ENCODE measurements around the gene GPC5.

The GPC5 gene

DNA sequence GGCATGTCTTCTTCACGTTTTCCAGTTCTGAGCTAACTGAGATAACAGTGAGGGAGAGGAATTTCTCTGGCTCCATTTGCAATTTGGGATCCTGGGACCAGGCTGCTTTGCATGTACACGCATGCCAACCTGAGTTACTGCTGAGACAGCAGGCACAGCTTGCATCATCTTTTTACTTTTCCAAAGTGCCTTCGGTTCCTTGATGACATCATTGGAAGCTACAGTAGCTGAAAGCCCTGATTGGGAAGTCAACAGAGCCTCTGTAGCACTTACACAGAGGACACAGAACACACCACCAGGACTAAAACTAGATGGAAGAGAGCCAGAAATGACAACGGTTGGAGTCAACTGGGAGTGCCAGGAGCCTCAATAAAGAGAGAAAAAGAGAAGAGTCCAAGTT, 1429.1 kb downstream of the GPC5 start:
- H3K9me3 ChIP-seq (ENCODE audit: control insufficient read depth, low read length) = no peaks in the 10 kb centered on the region
- H3K36me3 ChIP-seq (ENCODE audit: control insufficient read depth, insufficient read depth, low read length) = no peaks in the 10 kb centered on the region
- no peak overlapping the region for H3K9ac ChIP-seq (ENCODE audit: low read length)
- no peak overlapping the region for H3K4me3 ChIP-seq (ENCODE audit: low read length)
- no peaks in the 10 kb centered on the region for H3K27me3 ChIP-seq (ENCODE audit: control insufficient read depth, insufficient read depth, low read length)
- H3K4me1 ChIP-seq (ENCODE audit: control insufficient read depth, insufficient read depth, low read length) = no peaks in the 10 kb centered on the region

DNA sequence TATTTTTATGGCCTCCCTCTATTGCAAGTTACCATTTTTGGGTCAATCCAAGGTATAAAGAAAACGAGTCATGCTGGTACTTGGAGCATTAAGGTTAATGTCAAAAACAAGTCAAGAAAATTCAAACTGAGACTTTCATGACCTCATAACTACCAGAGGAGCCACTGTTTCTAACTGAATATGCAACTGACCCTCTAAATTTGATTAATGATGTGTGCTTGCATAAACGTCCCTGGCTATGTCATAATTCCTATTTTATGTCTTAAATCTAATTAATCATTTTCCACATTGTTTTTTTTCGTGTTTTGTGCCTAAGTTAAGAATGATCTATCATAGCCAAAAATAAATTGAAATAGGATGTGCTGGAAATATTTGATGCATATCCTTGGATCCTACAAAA, 1431.5 kb downstream of the GPC5 start:
- no peak overlapping the region for H3K9ac ChIP-seq (ENCODE audit: low read length)

GRCh38 chr13:92830821-92831220, 1432.4 kb downstream of the GPC5 start:
- no peak overlapping the region for H3K4me3 ChIP-seq (ENCODE audit: low read length)
- H3K36me3 ChIP-seq (ENCODE audit: control insufficient read depth, insufficient read depth, low read length) = no peaks in the 10 kb centered on the region
- H3K4me1 ChIP-seq (ENCODE audit: control insufficient read depth, insufficient read depth, low read length) = no peaks in the 10 kb centered on the region
- H3K9ac ChIP-seq (ENCODE audit: low read length) = no peak overlapping the region
- no peaks in the 10 kb centered on the region for H3K27me3 ChIP-seq (ENCODE audit: control insufficient read depth, insufficient read depth, low read length)
- H3K9me3 ChIP-seq (ENCODE audit: control insufficient read depth, low read length) = no peaks in the 10 kb centered on the region

More for the DNA sequence above, 1431.5 kb downstream of the GPC5 start:
- no peaks in the 10 kb centered on the region for H3K27me3 ChIP-seq (ENCODE audit: control insufficient read depth, insufficient read depth, low read length)
- H3K4me1 ChIP-seq (ENCODE audit: control insufficient read depth, insufficient read depth, low read length) = no peaks in the 10 kb centered on the region
- H3K36me3 ChIP-seq (ENCODE audit: control insufficient read depth, insufficient read depth, low read length) = no peaks in the 10 kb centered on the region
- no peaks in the 10 kb centered on the region for H3K9me3 ChIP-seq (ENCODE audit: control insufficient read depth, low read length)
- no peak overlapping the region for H3K4me3 ChIP-seq (ENCODE audit: low read length)

- Histone ChIP-seq H3K27me3 (ENCODE audit: control insufficient read depth, insufficient read depth, low read length) (no peaks in the 10 kb centered on the region), H3K4me3 (ENCODE audit: low read length) (no peak overlapping the region), H3K9ac (ENCODE audit: low read length) (no peak overlapping the region), H3K9me3 (ENCODE audit: control insufficient read depth, low read length) (no peaks in the 10 kb centered on the region), H3K4me1 (ENCODE audit: control insufficient read depth, insufficient read depth, low read length) (no peaks in the 10 kb centered on the region), H3K36me3 (ENCODE audit: control insufficient read depth, insufficient read depth, low read length) (no peaks in the 10 kb centered on the region)
These were observed 1434.7 kb downstream of the GPC5 start for GRCh38 chr13:92833071-92833470.

- H3K27me3 ChIP-seq (ENCODE audit: control insufficient read depth, insufficient read depth, low read length) = no peaks in the 10 kb centered on the region
- no peaks in the 10 kb centered on the region for H3K36me3 ChIP-seq (ENCODE audit: control insufficient read depth, insufficient read depth, low read length)
- no peak overlapping the region for H3K9ac ChIP-seq (ENCODE audit: low read length)
- H3K9me3 ChIP-seq (ENCODE audit: control insufficient read depth, low read length) = no peaks in the 10 kb centered on the region
- no peak overlapping the region for H3K4me3 ChIP-seq (ENCODE audit: low read length)
- no peaks in the 10 kb centered on the region for H3K4me1 ChIP-seq (ENCODE audit: control insufficient read depth, insufficient read depth, low read length)
These were observed 1437.8 kb downstream of the GPC5 start for GRCh38 chr13:92836171-92836570.

- no peaks in the 10 kb centered on the region for H3K27me3 ChIP-seq (ENCODE audit: control insufficient read depth, insufficient read depth, low read length)
- no peaks in the 10 kb centered on the region for H3K36me3 ChIP-seq (ENCODE audit: control insufficient read depth, insufficient read depth, low read length)
- no peak overlapping the region for H3K9ac ChIP-seq (ENCODE audit: low read length)
- no peaks in the 10 kb centered on the region for H3K9me3 ChIP-seq (ENCODE audit: control insufficient read depth, low read length)
- H3K4me3 ChIP-seq (ENCODE audit: low read length) = no peak overlapping the region
- H3K4me1 ChIP-seq (ENCODE audit: control insufficient read depth, insufficient read depth, low read length) = no peaks in the 10 kb centered on the region
These were observed 1440.4 kb downstream of the GPC5 start for GRCh38 chr13:92838786-92839185.

- H3K4me3 ChIP-seq (ENCODE audit: low read length) = no peak overlapping the region
- no peaks in the 10 kb centered on the region for H3K36me3 ChIP-seq (ENCODE audit: control insufficient read depth, insufficient read depth, low read length)
- no peaks in the 10 kb centered on the region for H3K9me3 ChIP-seq (ENCODE audit: control insufficient read depth, low read length)
- H3K4me1 ChIP-seq (ENCODE audit: control insufficient read depth, insufficient read depth, low read length) = no peaks in the 10 kb centered on the region
- no peaks in the 10 kb centered on the region for H3K27me3 ChIP-seq (ENCODE audit: control insufficient read depth, insufficient read depth, low read length)
- no peak overlapping the region for H3K9ac ChIP-seq (ENCODE audit: low read length)
These were observed 1443.7 kb downstream of the GPC5 start for GRCh38 chr13:92842145-92842544.

GRCh38 chr13:92843549-92843948, 1445.1 kb downstream of the GPC5 start:
- no peaks in the 10 kb centered on the region for H3K9me3 ChIP-seq (ENCODE audit: control insufficient read depth, low read length)
- H3K36me3 ChIP-seq (ENCODE audit: control insufficient read depth, insufficient read depth, low read length) = no peaks in the 10 kb centered on the region
- no peaks in the 10 kb centered on the region for H3K4me1 ChIP-seq (ENCODE audit: control insufficient read depth, insufficient read depth, low read length)
- no peak overlapping the region for H3K9ac ChIP-seq (ENCODE audit: low read length)
- no peak overlapping the region for H3K4me3 ChIP-seq (ENCODE audit: low read length)
- no peaks in the 10 kb centered on the region for H3K27me3 ChIP-seq (ENCODE audit: control insufficient read depth, insufficient read depth, low read length)

GRCh38 chr13:92849381-92849780, 1451.0 kb downstream of the GPC5 start:
- Histone ChIP-seq H3K9me3 (ENCODE audit: control insufficient read depth, low read length) (no peaks in the 10 kb centered on the region), H3K4me3 (ENCODE audit: low read length) (no peak overlapping the region), H3K4me1 (ENCODE audit: control insufficient read depth, insufficient read depth, low read length) (no peaks in the 10 kb centered on the region), H3K9ac (ENCODE audit: low read length) (no peak overlapping the region), H3K27me3 (ENCODE audit: control insufficient read depth, insufficient read depth, low read length) (no peaks in the 10 kb centered on the region), H3K36me3 (ENCODE audit: control insufficient read depth, insufficient read depth, low read length) (no peaks in the 10 kb centered on the region)

- no peaks in the 10 kb centered on the region for H3K9me3 ChIP-seq (ENCODE audit: control insufficient read depth, low read length)
These were observed 1466.3 kb downstream of the GPC5 start for GRCh38 chr13:92864584-92865284.

DNA sequence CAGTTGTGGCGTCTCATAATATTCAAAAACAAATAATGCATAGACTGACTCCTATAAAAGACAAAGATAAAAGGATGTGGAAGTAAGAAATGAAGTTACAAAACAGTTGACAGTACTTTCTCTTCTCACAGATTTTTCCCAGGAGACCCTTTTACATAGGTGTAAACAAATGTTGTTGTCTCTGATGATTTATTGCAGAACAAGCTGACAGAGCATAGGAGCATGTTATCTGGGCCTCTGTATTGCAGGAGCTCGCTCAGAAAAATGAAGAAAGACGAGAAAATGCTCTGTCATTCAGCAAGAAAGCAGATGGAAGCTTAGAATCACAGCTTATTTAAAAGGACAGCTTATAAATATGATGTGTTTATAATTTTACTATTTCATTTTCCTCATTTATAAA, 1474.6 kb downstream of the GPC5 start:
- Histone ChIP-seq H3K9me3 (ENCODE audit: control insufficient read depth, low read length) (no peaks in the 10 kb centered on the region), H3K4me1 (ENCODE audit: control insufficient read depth, insufficient read depth, low read length) (no peaks in the 10 kb centered on the region), H3K27me3 (ENCODE audit: control insufficient read depth, insufficient read depth, low read length) (no peaks in the 10 kb centered on the region), H3K4me3 (ENCODE audit: low read length) (no peak overlapping the region), H3K36me3 (ENCODE audit: control insufficient read depth, insufficient read depth, low read length) (no peaks in the 10 kb centered on the region), H3K9ac (ENCODE audit: low read length) (no peak overlapping the region)

More at GRCh38 chr13:92864584-92865284, 1466.3 kb downstream of the GPC5 start:
- no peak overlapping the region for H3K9ac ChIP-seq (ENCODE audit: low read length)
- H3K4me3 ChIP-seq (ENCODE audit: low read length) = no peak overlapping the region
- H3K36me3 ChIP-seq (ENCODE audit: control insufficient read depth, insufficient read depth, low read length) = no peaks in the 10 kb centered on the region
- H3K4me1 ChIP-seq (ENCODE audit: control insufficient read depth, insufficient read depth, low read length) = no peaks in the 10 kb centered on the region
- H3K27me3 ChIP-seq (ENCODE audit: control insufficient read depth, insufficient read depth, low read length) = no peaks in the 10 kb centered on the region

DNA sequence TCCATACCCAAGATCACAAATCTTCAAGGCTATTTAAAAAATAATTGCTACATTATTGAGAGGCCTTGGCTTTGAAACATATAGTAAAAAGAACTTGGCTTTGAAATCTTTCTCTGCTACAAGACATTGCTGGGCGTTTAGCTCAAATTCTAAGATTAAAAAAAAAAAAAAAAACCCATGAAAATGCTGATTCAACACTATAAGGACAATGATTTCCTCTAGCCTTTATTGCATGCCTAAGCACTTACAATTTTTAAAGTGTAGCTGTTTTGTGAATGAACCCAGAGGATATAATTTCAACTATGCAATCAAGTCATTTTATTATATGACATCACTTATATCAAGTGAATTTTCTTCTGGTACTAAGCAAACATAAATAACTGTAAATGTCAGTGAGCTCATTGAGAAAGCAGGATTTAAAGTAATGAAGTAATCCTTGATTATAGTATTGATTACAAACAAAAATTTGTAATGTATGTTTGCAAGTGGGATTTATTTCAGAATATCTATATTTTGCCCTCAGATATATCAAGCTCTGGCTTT, 1488.2 kb downstream of the GPC5 start:
- Histone ChIP-seq H3K27me3 (ENCODE audit: control insufficient read depth, insufficient read depth, low read length) (no peaks in the 10 kb centered on the region), H3K36me3 (ENCODE audit: control insufficient read depth, insufficient read depth, low read length) (no peaks in the 10 kb centered on the region), H3K9ac (ENCODE audit: low read length) (no peak overlapping the region), H3K9me3 (ENCODE audit: control insufficient read depth, low read length) (no peaks in the 10 kb centered on the region), H3K4me3 (ENCODE audit: low read length) (no peak overlapping the region), H3K4me1 (ENCODE audit: control insufficient read depth, insufficient read depth, low read length) (no peaks in the 10 kb centered on the region)
